PFSK-1 (cell line): ENCODE measurements around the gene DPM2.

Experiments
- FOXP2 ChIP-seq: optimal IDR thresholded peaks from 2 replicates; pipeline ENCODE3; 2011; ENCODE audit warnings: borderline replicate concordance, control low read depth, inconsistent platforms; ENCODE audit not compliant: insufficient read depth; ENCODE audit errors: extremely low read length, extremely low read depth
- POLR2AphosphoS5 ChIP-seq: IDR thresholded peaks from 2 replicates; pipeline ENCODE4 v1.6.1; 2012; ENCODE audit warnings: low read depth, mild to moderate bottlenecking, control low read depth, low read length, moderate library complexity
- REST ChIP-seq, 2 experiments: IDR thresholded peaks; 2 replicates each; pipeline versions ENCODE4 v1.6.1 to v1.8.0; 2011 to 2012; ENCODE audit warnings: low read depth in 2 of 2, low read length in 2 of 2, control low read depth in 1 of 2, inconsistent platforms in 1 of 2, mild to moderate bottlenecking in 1 of 2, moderate library complexity in 1 of 2; ENCODE audit not compliant: insufficient read depth in 1 of 2
- SIN3A ChIP-seq: IDR thresholded peaks from 2 replicates; pipeline ENCODE4 v1.6.1; 2012; ENCODE audit warnings: mild to moderate bottlenecking, low read length, moderate library complexity, borderline replicate concordance; ENCODE audit not compliant: insufficient read depth
- TAF1 ChIP-seq: IDR thresholded peaks from 2 replicates; pipeline ENCODE4 v1.6.1; 2012; ENCODE audit warnings: low read length, control low read depth, borderline replicate concordance; ENCODE audit not compliant: insufficient read depth

DPM2 gene

GRCh38 chr9:127892831-127893230 lies 44.8 kb downstream of the DPM2 start:
- TF ChIP-seq REST (IDR thresholded peaks at IDR 0.05; ENCODE audit: insufficient read depth in 1 of 2, low read depth in 2 of 2, low read length in 2 of 2) (no peak), FOXP2 (no peak), TAF1 (no peak), POLR2AphosphoS5 (no peak), SIN3A (no peak)

- TF ChIP-seq REST (IDR thresholded peaks at IDR 0.05; ENCODE audit: insufficient read depth in 1 of 2, low read depth in 2 of 2, low read length in 2 of 2) (no peak), FOXP2 (no peak), SIN3A (no peak)
These were observed 47.6 kb downstream of the DPM2 start for GRCh38 chr9:127890053-127890452.

GRCh38 chr9:127887792-127888191 lies 49.9 kb downstream of the DPM2 start:
- TF ChIP-seq SIN3A (no peak), TAF1 (no peak), FOXP2 (no peak), REST (IDR thresholded peaks at IDR 0.05; ENCODE audit: insufficient read depth in 1 of 2, low read depth in 2 of 2, low read length in 2 of 2) (no peak), POLR2AphosphoS5 (no peak)

GRCh38 chr9:127886401-127886972 lies 51.2 kb downstream of the DPM2 start:
- TF ChIP-seq POLR2AphosphoS5 (no peak), TAF1 (no peak), SIN3A (no peak), FOXP2 (no peak), REST (IDR thresholded peaks at IDR 0.05; ENCODE audit: insufficient read depth in 1 of 2, low read depth in 2 of 2, low read length in 2 of 2) (no peak)
